Activated T-cell treated with anti-CD3 and anti-CD28 coated beads, Interleukin-2, amount 50 U/mL, for 24 hours (primary cell): ENCODE measurements around the gene SLC2A4RG.

ENCODE experiments used
- DNase-seq: peaks from one replicate; pipeline ENCODE4 v3.0.0-alpha.2; 2020
- H3K27ac Mint-ChIP-seq: 2 replicates; pipeline ENCODE4 v1.8.0; 2020; ENCODE audit warnings: mild to moderate bottlenecking, mixed read lengths
- H3K27me3 Mint-ChIP-seq: 2 replicates; pipeline ENCODE4 v1.8.0; 2020; ENCODE audit warnings: mixed read lengths
- H3K36me3 Mint-ChIP-seq: 2 replicates; pipeline ENCODE4 v1.8.0; 2020; ENCODE audit warnings: low read depth, mixed read lengths
- H3K4me1 Mint-ChIP-seq: 2 replicates; pipeline ENCODE4 v1.8.0; 2020; ENCODE audit warnings: low read depth, mixed read lengths
- H3K4me3 Mint-ChIP-seq: 2 replicates; pipeline ENCODE4 v1.8.0; 2020; ENCODE audit warnings: mild to moderate bottlenecking, moderate library complexity, mixed read lengths
- H3K9me3 Mint-ChIP-seq: 2 replicates; pipeline ENCODE4 v1.8.0; 2020; ENCODE audit warnings: mixed read lengths

Gene SLC2A4RG

DNA sequence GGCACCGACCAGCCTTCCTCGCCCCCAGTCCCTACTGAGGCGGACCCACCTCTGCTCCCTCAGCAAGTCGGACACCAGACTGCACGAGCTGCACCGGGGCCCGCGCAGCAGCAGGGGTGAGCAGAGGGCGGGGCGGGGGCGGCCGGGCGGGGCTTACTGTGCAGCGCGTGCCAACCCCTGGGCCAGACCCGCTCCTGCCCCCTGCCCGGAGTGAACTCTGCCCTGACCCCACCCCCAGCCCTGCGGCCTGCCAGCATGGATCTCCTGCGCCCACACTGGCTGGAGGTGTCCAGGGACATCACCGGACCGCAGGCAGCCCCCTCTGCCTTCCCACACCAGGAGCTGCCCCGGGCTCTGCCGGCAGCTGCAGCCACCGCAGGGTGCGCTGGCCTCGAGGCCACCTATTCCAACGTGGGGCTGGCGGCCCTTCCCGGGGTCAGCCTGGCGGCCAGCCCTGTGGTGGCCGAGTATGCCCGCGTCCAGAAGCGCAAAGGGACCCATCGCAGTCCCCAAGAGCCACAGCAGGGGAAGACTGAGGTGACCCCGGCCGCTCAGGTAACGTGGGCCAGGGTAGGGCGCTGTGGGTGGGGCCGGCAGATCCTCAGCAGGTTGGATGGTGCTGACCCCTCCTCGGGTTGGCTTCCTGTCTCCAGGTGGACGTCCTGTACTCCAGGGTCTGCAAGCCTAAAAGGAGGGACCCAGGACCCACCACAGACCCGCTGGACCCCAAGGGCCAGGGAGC is 1.5 kb upstream of the SLC2A4RG start:
- DNase-seq: peak; percentile 68
- no peak overlapping the region for H3K27ac Mint-ChIP-seq
- H3K36me3 Mint-ChIP-seq: peaks cover 33% of the 10 kb centered on the region
- peaks cover 29% of the 10 kb centered on the region for H3K4me1 Mint-ChIP-seq
- H3K27me3 Mint-ChIP-seq: no peaks in the 10 kb centered on the region
- H3K4me3 Mint-ChIP-seq: peak overlapping the region; percentile 23
- no peaks in the 10 kb centered on the region for H3K9me3 Mint-ChIP-seq

DNA sequence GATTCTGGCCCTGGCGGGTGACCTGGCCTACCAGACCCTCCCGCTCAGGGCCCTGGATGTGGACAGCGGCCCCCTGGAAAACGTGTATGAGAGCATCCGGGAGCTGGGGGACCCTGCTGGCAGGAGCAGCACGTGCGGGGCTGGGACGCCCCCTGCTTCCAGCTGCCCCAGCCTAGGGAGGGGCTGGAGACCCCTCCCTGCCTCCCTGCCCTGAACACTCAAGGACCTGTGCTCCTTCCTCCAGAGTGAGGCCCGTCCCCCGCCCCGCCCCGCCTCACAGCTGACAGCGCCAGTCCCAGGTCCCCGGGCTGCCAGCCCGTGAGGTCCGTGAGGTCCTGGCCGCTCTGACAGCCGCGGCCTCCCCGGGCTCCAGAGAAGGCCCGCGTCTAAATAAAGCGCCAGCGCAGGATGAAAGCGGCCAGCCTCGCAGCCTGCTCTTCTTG is 868 bp upstream of the SLC2A4RG start:
- Mint-ChIP-seq H3K4me3 (peak overlapping the region; percentile 23), H3K27ac (no peak overlapping the region), H3K9me3 (no peaks in the 10 kb centered on the region), H3K4me1 (peaks cover 29% of the 10 kb centered on the region), H3K36me3 (peaks cover 33% of the 10 kb centered on the region), H3K27me3 (no peaks in the 10 kb centered on the region)
- peak; percentile 59 for DNase-seq

DNA sequence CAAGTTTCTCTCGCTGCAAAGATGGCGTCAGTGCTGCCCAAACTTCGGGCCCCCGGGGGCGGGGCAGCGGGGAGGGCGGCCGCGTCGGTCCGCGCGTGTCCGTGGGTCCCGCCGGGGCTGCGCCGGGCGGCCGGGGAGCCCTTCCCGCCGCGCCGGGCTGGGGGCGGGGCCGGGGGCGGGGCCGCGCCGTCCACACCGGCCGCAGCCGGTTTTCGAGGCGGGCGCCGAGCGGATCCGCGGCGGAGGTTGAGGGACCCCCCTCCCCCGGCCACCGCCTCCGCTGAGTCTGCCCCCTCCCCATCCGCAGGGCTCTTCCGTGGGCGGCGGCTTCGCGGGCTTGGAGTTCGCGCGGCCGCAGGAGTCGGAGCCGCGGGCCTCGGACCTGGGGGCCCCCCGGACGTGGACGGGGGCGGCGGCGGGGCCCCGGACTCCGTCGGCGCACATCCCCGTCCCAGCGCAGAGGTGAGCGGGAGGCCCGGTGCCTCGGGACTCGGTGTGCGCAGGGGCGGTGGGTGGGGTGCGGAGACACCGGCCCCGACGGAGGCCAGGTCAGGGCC is 572 bp downstream of the SLC2A4RG start:
- Mint-ChIP-seq H3K27me3 (no peaks in the 10 kb centered on the region), H3K27ac (no peak overlapping the region), H3K36me3 (peaks cover 24% of the 10 kb centered on the region), H3K4me3 (peak overlapping the region; percentile 59), H3K4me1 (peaks cover 25% of the 10 kb centered on the region), H3K9me3 (no peaks in the 10 kb centered on the region)
- peak; percentile 69 for DNase-seq

DNA sequence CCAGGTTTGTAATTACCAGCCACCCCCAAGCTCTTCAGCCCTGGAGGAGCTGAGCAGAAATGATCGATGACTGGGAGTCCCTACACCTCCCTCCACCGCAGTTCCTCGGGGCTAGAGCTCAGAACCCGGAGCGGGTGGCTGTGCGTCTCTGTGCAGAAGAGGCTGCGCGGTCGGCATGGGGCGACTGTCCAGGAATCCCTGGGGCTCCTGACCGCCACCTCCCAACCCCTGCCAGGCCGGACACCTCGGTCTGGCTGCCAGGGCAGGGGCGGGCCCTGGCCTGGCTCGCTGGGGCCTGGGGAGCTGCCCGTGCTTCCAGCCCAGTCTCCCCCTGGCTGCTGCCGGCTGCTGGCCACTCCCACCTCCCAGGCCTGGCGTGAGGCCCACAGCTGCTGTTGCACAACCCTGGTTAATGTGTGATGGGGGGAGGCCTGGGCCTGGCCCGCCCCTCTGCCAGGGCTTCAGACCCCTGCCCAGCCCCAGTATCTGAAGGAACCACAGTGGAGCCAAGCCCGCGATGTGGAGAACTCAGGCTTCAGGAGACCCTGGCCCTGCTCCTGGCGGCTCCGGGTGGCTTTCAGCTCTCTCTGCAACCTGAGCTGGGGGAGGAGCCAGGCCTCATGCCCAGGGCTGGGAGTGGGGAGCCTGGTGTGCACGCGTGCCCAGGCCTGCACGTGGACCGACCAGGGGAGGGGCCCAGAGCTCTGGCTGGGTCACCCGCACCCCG is 1.2 kb downstream of the SLC2A4RG start:
- Mint-ChIP-seq H3K4me1 (peaks cover 19% of the 10 kb centered on the region), H3K27ac (no peak overlapping the region), H3K36me3 (peaks cover 17% of the 10 kb centered on the region), H3K9me3 (no peaks in the 10 kb centered on the region), H3K4me3 (peak overlapping the region; percentile 59), H3K27me3 (no peaks in the 10 kb centered on the region)
- peak; percentile 61 for DNase-seq

DNA sequence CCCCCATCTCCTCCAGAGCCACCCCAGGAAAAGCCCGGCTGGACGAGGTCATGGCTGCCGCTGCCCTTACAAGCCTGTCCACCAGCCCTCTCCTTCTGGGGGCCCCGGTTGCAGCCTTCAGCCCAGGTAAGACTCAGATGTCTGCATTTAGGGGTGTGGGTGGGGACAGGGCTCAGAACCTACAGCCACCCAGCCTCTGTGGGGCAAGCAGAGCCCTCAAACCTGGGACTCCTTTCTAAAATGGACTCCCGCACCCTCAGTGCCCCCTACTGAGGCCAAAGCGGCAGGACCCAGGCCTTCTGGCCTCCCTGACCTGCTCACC is 1.7 kb downstream of the SLC2A4RG start:
- H3K36me3 Mint-ChIP-seq: peaks cover 12% of the 10 kb centered on the region
- peaks cover 14% of the 10 kb centered on the region for H3K4me1 Mint-ChIP-seq
- no peak for DNase-seq
- no peak overlapping the region for H3K4me3 Mint-ChIP-seq
- H3K9me3 Mint-ChIP-seq: no peaks in the 10 kb centered on the region
- H3K27me3 Mint-ChIP-seq: no peaks in the 10 kb centered on the region
- no peak overlapping the region for H3K27ac Mint-ChIP-seq

DNA sequence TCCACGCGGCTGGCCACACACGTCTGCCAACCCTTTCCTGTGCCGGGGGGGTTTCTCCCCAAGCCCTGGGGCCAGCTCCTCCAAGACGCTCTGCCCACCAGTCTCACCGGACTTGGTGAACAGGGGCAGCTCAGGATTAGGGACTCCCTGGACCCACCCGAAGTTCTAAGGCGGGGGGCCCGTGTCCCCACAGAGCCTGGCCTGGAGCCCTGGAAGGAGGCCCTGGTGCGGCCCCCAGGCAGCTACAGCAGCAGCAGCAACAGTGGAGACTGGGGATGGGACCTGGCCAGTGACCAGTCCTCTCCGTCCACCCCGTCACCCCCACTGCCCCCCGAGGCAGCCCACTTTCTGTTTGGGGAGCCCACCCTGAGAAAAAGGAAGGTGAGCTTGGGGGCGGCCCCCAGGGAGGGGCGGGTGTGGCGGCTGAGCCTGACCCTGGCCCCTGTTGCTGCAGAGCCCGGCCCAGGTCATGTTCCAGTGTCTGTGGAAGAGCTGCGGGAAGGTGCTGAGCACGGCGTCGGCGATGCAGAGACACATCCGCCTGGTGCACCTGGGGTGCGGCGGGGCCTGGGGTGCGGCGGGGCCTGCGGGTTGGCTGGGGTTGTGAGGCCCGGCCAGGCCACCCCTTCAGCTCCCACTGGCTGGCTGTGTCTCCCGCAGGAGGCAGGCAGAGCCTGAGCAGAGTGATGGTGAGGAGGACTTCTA is 2.3 kb downstream of the SLC2A4RG start:
- DNase-seq: no peak
- Mint-ChIP-seq H3K36me3 (peaks cover 8% of the 10 kb centered on the region), H3K9me3 (no peaks in the 10 kb centered on the region), H3K27ac (no peak overlapping the region), H3K27me3 (no peaks in the 10 kb centered on the region), H3K4me3 (no peak overlapping the region), H3K4me1 (peaks cover 9% of the 10 kb centered on the region)

DNA sequence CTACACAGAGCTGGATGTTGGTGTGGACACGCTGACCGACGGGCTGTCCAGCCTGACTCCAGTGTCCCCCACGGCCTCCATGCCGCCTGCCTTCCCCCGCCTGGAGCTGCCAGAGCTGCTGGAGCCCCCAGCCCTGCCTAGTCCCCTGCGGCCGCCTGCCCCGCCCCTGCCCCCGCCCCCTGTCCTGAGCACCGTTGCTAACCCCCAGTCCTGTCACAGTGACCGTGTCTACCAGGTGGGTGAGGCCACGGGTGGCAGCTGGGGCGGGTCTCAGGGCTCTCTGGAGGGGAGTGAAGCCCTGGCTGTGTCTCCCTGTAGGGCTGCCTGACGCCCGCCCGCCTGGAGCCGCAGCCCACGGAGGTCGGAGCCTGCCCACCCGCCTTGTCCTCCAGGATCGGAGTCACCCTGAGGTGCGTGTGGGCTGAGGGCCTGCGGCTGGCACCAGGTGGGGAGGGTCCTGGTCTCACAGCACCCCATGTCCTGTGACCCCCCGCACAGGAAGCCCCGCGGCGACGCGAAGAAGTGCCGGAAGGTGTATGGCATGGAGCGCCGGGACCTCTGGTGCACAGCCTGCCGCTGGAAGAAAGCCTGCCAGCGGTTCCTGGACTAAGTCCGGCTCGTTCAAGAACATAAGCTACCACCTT is 2.9 kb downstream of the SLC2A4RG start:
- Mint-ChIP-seq H3K36me3 (peaks cover 6% of the 10 kb centered on the region), H3K4me1 (peaks cover 5% of the 10 kb centered on the region), H3K4me3 (no peak overlapping the region), H3K9me3 (no peaks in the 10 kb centered on the region), H3K27me3 (no peaks in the 10 kb centered on the region), H3K27ac (no peak overlapping the region)
- DNase-seq: no peak

DNA sequence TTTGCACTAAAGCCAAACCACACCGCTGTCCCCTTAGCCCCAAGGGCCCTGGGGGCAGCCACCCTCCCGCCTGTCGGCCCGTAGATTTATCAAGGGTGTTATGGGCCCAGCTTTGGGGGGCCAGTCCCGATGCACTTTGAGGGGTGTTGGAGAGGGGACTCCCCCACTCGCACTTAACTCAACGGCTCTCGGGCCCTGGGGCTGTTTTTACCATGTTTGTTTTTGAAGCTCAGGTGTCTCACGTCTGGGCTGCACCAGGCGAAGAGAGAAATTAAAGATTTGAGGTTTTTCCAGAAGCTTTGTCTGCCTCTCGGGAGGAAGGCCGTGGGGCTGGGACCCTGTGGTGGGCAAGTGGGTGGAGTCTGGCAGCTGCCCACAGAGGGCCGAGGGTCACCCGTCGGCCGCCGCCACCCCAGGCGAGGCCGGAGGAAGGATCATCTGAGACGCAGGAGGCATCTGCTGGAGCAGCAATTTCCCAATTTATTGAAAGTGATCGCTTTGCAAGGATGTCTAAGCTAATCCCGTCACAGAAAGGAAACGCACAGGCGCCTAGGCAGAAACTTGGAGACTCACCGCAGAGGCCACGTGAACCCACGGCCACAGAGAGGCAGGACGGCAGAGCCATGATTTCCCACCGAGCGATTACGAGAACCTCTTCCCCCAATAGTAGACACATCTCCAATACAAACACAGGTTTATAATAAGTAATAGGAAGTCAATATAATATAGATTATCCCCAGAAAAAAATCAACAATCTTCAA is 3.8 kb downstream of the SLC2A4RG start:
- H3K36me3 Mint-ChIP-seq: peaks cover 6% of the 10 kb centered on the region

DNA sequence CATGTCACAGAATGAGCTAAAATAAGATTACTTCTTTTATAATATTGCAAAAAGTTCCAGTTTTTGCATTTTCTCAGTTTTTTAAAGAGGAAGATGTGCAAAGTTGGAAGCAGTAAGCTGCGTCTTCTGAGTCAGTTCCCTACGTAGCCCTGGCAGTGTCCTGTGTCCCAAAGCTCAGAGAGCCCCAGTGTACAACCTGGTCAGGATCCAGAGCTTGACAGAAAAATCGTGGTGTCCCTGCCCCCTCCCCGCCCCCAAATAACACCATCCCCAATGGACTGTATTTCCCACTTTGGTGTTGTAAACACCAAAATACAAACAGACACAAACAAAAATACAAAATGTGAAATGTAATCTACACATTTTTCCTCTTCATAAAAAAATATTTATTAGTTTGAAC is 4.6 kb downstream of the SLC2A4RG start:
- DNase-seq: no peak
- Mint-ChIP-seq H3K27me3 (no peaks in the 10 kb centered on the region), H3K4me1 (peaks cover 2% of the 10 kb centered on the region), H3K4me3 (no peak overlapping the region), H3K9me3 (no peaks in the 10 kb centered on the region), H3K36me3 (peaks cover 6% of the 10 kb centered on the region), H3K27ac (no peak overlapping the region)

More for the DNA sequence above, 3.8 kb downstream of the SLC2A4RG start:
- Mint-ChIP-seq H3K9me3 (no peaks in the 10 kb centered on the region), H3K4me3 (no peak overlapping the region), H3K27me3 (no peaks in the 10 kb centered on the region), H3K27ac (no peak overlapping the region), H3K4me1 (peaks cover 2% of the 10 kb centered on the region)
- DNase-seq: no peak

DNA sequence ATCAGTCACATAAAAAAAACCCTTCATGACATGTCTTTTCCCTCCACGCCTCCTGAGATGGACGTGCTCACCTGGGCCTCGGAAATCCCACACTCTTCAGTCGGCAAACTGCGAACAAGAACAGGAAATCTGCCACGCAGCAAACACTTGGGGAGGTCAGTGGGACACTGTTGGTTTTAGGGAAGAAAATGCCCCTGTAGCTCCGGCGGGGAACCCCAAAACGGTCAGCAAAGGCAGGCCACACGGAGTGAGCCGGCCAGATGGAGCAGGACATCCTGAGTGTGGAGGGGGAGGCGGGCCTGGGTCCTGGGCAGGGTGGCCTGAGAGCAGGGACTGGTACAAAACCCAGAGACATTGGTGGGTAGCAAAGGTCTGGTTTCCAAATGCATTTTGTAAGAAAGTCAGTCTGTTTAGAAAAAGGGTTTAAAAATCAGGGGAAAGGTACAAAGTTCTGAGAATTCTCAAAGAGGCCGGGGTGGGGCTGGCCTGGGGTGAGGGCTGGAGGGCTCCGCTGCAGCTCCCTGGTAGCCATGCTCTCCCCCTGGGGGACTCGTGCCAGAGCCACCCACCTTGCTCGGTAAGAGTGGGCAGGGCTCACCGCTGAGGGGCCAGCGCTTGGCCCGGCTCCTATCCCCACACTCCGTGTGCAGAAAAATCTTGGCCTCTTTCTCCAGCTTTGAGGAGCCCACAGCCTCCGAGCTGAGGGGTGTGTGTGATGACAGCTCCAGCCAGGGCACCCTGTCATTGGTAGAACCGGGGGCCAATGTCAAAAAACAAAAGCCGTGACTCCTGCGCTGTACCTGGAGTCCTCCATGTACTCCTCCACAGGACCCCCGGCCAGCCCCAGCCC is 5.2 kb downstream of the SLC2A4RG start:
- Mint-ChIP-seq H3K27ac (peak overlapping the region; percentile 14), H3K9me3 (no peaks in the 10 kb centered on the region), H3K4me3 (no peak overlapping the region), H3K27me3 (no peaks in the 10 kb centered on the region), H3K36me3 (peaks cover 6% of the 10 kb centered on the region), H3K4me1 (peaks cover 5% of the 10 kb centered on the region)
- no peak for DNase-seq

DNA sequence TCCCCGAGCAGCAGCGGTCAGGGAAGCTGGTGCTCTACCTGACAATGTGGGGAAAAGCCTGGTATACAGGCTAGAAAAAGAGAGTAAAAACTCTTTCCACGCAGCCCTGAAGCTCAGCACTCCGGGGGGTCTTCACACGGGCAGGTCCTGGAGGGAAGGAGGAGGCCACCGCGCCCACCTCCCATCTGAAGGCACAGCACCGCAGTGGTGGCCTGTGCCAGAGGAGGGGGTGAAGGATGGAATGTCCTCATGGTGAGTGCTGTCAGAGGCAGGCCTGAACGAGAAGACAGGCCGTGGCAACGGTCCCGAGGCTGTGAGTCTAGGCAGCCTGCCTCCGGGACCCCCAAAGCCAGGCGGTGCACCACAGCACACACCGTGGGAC is 5.8 kb downstream of the SLC2A4RG start:
- peak overlapping the region; percentile 14 for H3K27ac Mint-ChIP-seq
- peaks cover 7% of the 10 kb centered on the region for H3K4me1 Mint-ChIP-seq
- no peaks in the 10 kb centered on the region for H3K9me3 Mint-ChIP-seq
- H3K4me3 Mint-ChIP-seq: no peak overlapping the region
- H3K27me3 Mint-ChIP-seq: no peaks in the 10 kb centered on the region
- DNase-seq: no peak
- H3K36me3 Mint-ChIP-seq: peaks cover 6% of the 10 kb centered on the region

DNA sequence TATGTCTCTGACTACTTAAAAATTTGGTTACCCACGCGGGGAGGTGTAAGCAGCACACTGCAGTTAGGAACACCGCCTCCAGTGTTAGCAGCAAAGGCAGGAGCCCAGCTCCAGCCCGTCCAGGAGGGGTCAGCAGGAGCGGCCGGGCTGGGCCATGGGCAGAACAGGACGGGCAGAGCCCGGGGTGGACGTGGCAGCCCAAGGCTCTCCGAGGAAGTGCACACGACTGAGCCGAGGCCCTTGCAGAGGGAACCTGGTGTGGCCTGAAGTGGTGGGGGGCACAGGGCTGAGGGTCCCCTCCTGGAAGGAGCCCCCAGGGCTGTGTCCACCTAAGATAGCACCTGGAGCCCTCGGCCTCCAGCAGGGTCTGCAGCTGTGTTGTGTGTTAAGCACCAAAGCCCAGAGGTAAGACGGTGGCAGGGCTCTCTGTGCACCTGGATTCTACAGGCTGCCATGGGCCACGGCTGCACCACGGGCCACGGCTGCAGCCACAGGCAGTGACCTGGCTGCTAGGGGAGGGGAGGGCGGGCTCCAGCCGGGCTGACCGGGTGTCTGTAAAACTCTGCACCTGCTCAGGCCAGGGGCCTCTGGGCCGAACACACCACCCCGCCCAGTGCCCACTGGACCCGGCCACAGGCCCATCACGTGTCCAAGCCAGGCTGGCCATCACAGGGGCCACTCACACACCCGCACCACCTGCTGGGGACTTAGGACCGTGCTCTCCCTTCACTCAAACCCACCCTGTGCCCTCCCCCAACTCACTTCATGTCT is 6.6 kb downstream of the SLC2A4RG start:
- Mint-ChIP-seq H3K27me3 (no peaks in the 10 kb centered on the region), H3K4me3 (no peak overlapping the region), H3K36me3 (peaks cover 6% of the 10 kb centered on the region), H3K27ac (no peak overlapping the region), H3K4me1 (peaks cover 14% of the 10 kb centered on the region), H3K9me3 (no peaks in the 10 kb centered on the region)
- DNase-seq: no peak
